WTC11 (cell line): Measurements from ENCODE around the gene ZNF81. TPM values are rescaled to one million over a fixed set of nuclear protein-coding genes. Genes with fewer than 3 reads are reported as not detected.

Experiments
- ATAC-seq: fragments of 200-7000 bp; cut with Tn5 transposase; 2 replicates; pipeline ENCODE4 v1.10.0; 2021; ENCODE audit warnings: mild to moderate bottlenecking, moderate library complexity
- CTCF ChIA-PET: fragments of 300-600 bp; sonication (Branson Sonifier 250); formaldehyde crosslinking; loops from one replicate; lab custom pipeline; 2021; ENCODE audit warnings: antibody characterized with exemption; lab: Charles Lee
- POLR2A ChIA-PET: fragments of 350-600 bp; sonication (Branson Sonifier 250); formaldehyde crosslinking; loops from one replicate; lab custom pipeline; 2021; ENCODE audit warnings: antibody characterized with exemption; lab: Charles Lee
- DNase-seq: peaks from one replicate; pipeline ENCODE4 v3.0.0; 2021; ENCODE audit warnings: low spot score
- H3K27ac Mint-ChIP-seq: 2 replicates; pipeline ENCODE4 v1.8.0; 2021; ENCODE audit warnings: mixed read lengths
- H3K27me3 Mint-ChIP-seq: 2 replicates; pipeline ENCODE4 v1.8.0; 2021; ENCODE audit warnings: low read depth, mild to moderate bottlenecking, moderate library complexity, mixed read lengths
- H3K36me3 Mint-ChIP-seq: 2 replicates; pipeline ENCODE4 v1.8.0; 2021; ENCODE audit warnings: mixed read lengths
- H3K4me1 Mint-ChIP-seq: 2 replicates; pipeline ENCODE4 v1.8.0; 2022; ENCODE audit warnings: mixed read lengths
- H3K4me3 Mint-ChIP-seq: 2 replicates; pipeline ENCODE4 v1.8.0; 2021; ENCODE audit warnings: mild to moderate bottlenecking, moderate library complexity, mixed read lengths
- H3K9me3 Mint-ChIP-seq: 2 replicates; pipeline ENCODE4 v1.8.0; 2021; ENCODE audit warnings: mixed read lengths
- ATF1 ChIP-seq: sonication (generic); formaldehyde crosslinking; IDR thresholded peaks from 2 replicates; pipeline ENCODE4 v1.8.1; 2023; ENCODE audit warnings: mild to moderate bottlenecking, moderate library complexity, missing genetic modification reagents
- CREB1 ChIP-seq: sonication (generic); formaldehyde crosslinking; IDR thresholded peaks from 2 replicates; pipeline ENCODE4 v1.8.0; 2023; ENCODE audit warnings: mild to moderate bottlenecking, missing genetic modification reagents
- ETV6 ChIP-seq: sonication (generic); formaldehyde crosslinking; IDR thresholded peaks from 2 replicates; pipeline ENCODE4 v1.8.1; 2022; ENCODE audit warnings: mild to moderate bottlenecking, missing genetic modification reagents
- FOXJ3 ChIP-seq: sonication (generic); formaldehyde crosslinking; IDR thresholded peaks from 2 replicates; pipeline ENCODE4 v1.9.0; 2021; ENCODE audit warnings: missing genetic modification reagents, mild to moderate bottlenecking, borderline replicate concordance
- FOXK1 ChIP-seq: sonication (generic); formaldehyde crosslinking; IDR thresholded peaks from 2 replicates; pipeline ENCODE4 v1.8.0; 2022; ENCODE audit warnings: mild to moderate bottlenecking, moderate library complexity, missing genetic modification reagents
- KAT7 ChIP-seq: sonication (generic); formaldehyde crosslinking; IDR thresholded peaks from 2 replicates; pipeline ENCODE4 v1.8.1; 2023; ENCODE audit warnings: missing genetic modification reagents, mild to moderate bottlenecking, borderline replicate concordance
- MYBL2 ChIP-seq: sonication (generic); formaldehyde crosslinking; IDR thresholded peaks from 2 replicates; pipeline ENCODE4 v1.8.1; 2023; ENCODE audit warnings: mild to moderate bottlenecking, moderate library complexity, missing genetic modification reagents
- NFE2L1 ChIP-seq: sonication (generic); formaldehyde crosslinking; IDR thresholded peaks from 2 replicates; pipeline ENCODE4 v1.8.1; 2023; ENCODE audit warnings: missing genetic modification reagents
- NR1H2 ChIP-seq: sonication (generic); formaldehyde crosslinking; IDR thresholded peaks from 2 replicates; pipeline ENCODE4 v1.9.0; 2021; ENCODE audit warnings: mild to moderate bottlenecking, moderate library complexity, missing genetic modification reagents
- NR2C2 ChIP-seq: sonication (generic); formaldehyde crosslinking; IDR thresholded peaks from 2 replicates; pipeline ENCODE4 v1.8.0; 2022; ENCODE audit warnings: mild to moderate bottlenecking, missing genetic modification reagents
- SOX15 ChIP-seq: fragments of 250-450 bp; sonication (Bioruptor Pico); IDR thresholded peaks from 2 replicates; pipeline ENCODE4 v1.9.0; 2021; ENCODE audit warnings: mild to moderate bottlenecking
- TCF7 ChIP-seq: sonication (generic); formaldehyde crosslinking; IDR thresholded peaks from 2 replicates; pipeline ENCODE4 v1.8.0; 2022; ENCODE audit warnings: mild to moderate bottlenecking, low read depth, missing genetic modification reagents, moderate library complexity
- TEAD1 ChIP-seq: sonication (generic); formaldehyde crosslinking; IDR thresholded peaks from 2 replicates; pipeline ENCODE4 v1.8.0; 2022; ENCODE audit warnings: mild to moderate bottlenecking, missing genetic modification reagents
- ZBTB21 ChIP-seq: sonication (generic); formaldehyde crosslinking; IDR thresholded peaks from 2 replicates; pipeline ENCODE4 v1.8.1; 2023; ENCODE audit warnings: mild to moderate bottlenecking, missing genetic modification reagents, borderline replicate concordance
- ZNF121 ChIP-seq: sonication (generic); formaldehyde crosslinking; IDR thresholded peaks from 2 replicates; pipeline ENCODE4 v1.8.0; 2023; ENCODE audit warnings: missing genetic modification reagents
- ZNF396 ChIP-seq: fragments of 250-450 bp; sonication (Bioruptor Pico); IDR thresholded peaks from 2 replicates; pipeline ENCODE4 v1.8.0; 2021; ENCODE audit warnings: mild to moderate bottlenecking, moderate library complexity, borderline replicate concordance
- ZNF671 ChIP-seq: fragments of 250-450 bp; sonication (Bioruptor Pico); IDR thresholded peaks from 2 replicates; pipeline ENCODE4 v1.8.0; 2021; ENCODE audit warnings: mild to moderate bottlenecking
- total RNA-seq: library from RNA; stranded (reverse); gene quantifications from 3 replicates; pipeline ENCODE4 v1.2.3, GENCODE V29; 2021
- TF ChIP-seq, protein P1 (sequence below): sonication (generic); formaldehyde crosslinking; IDR thresholded peaks from 2 replicates; pipeline ENCODE4 v1.8.1; 2022; ENCODE audit warnings: mild to moderate bottlenecking, missing genetic modification reagents, moderate library complexity, borderline replicate concordance
- TF ChIP-seq, protein P2 (sequence below): fragments of 250-450 bp; sonication (Bioruptor Pico); IDR thresholded peaks from 2 replicates; pipeline ENCODE4 v1.8.0; 2021; ENCODE audit warnings: mild to moderate bottlenecking
- TF ChIP-seq, protein P3 (sequence below): sonication (generic); formaldehyde crosslinking; IDR thresholded peaks from 2 replicates; pipeline ENCODE4 v1.8.1; 2022; ENCODE audit warnings: low read depth, mild to moderate bottlenecking, moderate library complexity, missing genetic modification reagents, borderline replicate concordance
- TF ChIP-seq, protein P4 (sequence below): fragments of 250-450 bp; sonication (Bioruptor Pico); IDR thresholded peaks from 2 replicates; pipeline ENCODE4 v1.9.0; 2021; ENCODE audit warnings: mild to moderate bottlenecking
- TF ChIP-seq, protein P5 (sequence below): sonication (generic); formaldehyde crosslinking; IDR thresholded peaks from 2 replicates; pipeline ENCODE4 v1.8.0; 2022; ENCODE audit warnings: mild to moderate bottlenecking, missing genetic modification reagents
- TF ChIP-seq, protein P6 (sequence below): fragments of 250-450 bp; sonication (Bioruptor Pico); IDR thresholded peaks from 2 replicates; pipeline ENCODE4 v2.1.2; 2022; ENCODE audit warnings: mild to moderate bottlenecking, moderate library complexity
- TF ChIP-seq, protein P7 (sequence below): fragments of 250-450 bp; sonication (Bioruptor Pico); IDR thresholded peaks from 2 replicates; pipeline ENCODE4 v1.9.0; 2021; ENCODE audit warnings: mild to moderate bottlenecking, borderline replicate concordance

The ZNF81 gene
- total RNA-seq, 1 experiment from 2014 or later = 12.0 TPM

DNA sequence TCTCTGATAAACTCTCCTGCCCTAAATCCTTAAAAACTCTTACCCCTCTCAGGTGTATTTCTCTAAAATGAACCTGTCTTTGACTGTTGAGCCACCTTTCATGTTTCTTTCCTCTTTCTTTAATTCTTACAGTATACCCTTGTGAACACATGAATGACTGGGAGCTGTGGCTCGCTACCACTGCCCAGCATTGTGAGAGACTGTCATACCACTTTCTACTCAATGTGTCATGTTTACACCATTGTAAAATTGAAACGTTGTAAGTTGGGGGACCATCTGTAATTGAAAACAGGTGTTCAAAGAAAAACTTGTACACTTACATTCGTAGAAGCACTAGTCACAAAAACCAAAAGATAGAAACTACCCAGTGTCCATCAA is 100.2 kb downstream of the ZNF81 start:
- Mint-ChIP-seq H3K36me3 (no peaks in the 10 kb centered on the region), H3K4me1 (peaks cover 14% of the 10 kb centered on the region), H3K9me3 (no peaks in the 10 kb centered on the region; the same call in 1 of the 2 replicates), H3K4me3 (no peak overlapping the region), H3K27ac (no peak overlapping the region)
- ATAC-seq = no peak
- CTCF ChIA-PET = interaction anchor here (1.0 kb wide), 1 partner anchor 22 kb away, joined by 7 read pairs; no protein-coding TSS in a partner anchor
- POLR2A ChIA-PET = no interaction called here
- TF ChIP-seq NR1H2 (CRISPR knock-in tag) (no peak), KAT7 (CRISPR knock-in tag) (no peak), FOXK1 (no peak), ATF1 (CRISPR knock-in tag) (no peak), SOX15 (no peak), ZBTB21 (CRISPR knock-in tag) (no peak), TEAD1 (CRISPR knock-in tag) (no peak), FOXJ3 (CRISPR knock-in tag) (no peak)
- TF ChIP-seq, protein P1, sequence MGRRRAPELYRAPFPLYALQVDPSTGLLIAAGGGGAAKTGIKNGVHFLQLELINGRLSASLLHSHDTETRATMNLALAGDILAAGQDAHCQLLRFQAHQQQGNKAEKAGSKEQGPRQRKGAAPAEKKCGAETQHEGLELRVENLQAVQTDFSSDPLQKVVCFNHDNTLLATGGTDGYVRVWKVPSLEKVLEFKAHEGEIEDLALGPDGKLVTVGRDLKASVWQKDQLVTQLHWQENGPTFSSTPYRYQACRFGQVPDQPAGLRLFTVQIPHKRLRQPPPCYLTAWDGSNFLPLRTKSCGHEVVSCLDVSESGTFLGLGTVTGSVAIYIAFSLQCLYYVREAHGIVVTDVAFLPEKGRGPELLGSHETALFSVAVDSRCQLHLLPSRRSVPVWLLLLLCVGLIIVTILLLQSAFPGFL (CRISPR knock-in tag) = no peak
- TF ChIP-seq, protein P2, sequence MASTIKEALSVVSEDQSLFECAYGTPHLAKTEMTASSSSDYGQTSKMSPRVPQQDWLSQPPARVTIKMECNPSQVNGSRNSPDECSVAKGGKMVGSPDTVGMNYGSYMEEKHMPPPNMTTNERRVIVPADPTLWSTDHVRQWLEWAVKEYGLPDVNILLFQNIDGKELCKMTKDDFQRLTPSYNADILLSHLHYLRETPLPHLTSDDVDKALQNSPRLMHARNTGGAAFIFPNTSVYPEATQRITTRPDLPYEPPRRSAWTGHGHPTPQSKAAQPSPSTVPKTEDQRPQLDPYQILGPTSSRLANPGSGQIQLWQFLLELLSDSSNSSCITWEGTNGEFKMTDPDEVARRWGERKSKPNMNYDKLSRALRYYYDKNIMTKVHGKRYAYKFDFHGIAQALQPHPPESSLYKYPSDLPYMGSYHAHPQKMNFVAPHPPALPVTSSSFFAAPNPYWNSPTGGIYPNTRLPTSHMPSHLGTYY (CRISPR knock-in tag) = no peak
- TF ChIP-seq, protein P3, sequence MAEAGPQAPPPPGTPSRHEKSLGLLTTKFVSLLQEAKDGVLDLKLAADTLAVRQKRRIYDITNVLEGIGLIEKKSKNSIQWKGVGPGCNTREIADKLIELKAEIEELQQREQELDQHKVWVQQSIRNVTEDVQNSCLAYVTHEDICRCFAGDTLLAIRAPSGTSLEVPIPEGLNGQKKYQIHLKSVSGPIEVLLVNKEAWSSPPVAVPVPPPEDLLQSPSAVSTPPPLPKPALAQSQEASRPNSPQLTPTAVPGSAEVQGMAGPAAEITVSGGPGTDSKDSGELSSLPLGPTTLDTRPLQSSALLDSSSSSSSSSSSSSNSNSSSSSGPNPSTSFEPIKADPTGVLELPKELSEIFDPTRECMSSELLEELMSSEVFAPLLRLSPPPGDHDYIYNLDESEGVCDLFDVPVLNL = no peak
- TF ChIP-seq, all 79 proteins: peak for 0
- no peak for DNase-seq
- H3K27me3 Mint-ChIP-seq = no peaks in the 10 kb centered on the region; the same call in 1 of the 2 replicates

DNA sequence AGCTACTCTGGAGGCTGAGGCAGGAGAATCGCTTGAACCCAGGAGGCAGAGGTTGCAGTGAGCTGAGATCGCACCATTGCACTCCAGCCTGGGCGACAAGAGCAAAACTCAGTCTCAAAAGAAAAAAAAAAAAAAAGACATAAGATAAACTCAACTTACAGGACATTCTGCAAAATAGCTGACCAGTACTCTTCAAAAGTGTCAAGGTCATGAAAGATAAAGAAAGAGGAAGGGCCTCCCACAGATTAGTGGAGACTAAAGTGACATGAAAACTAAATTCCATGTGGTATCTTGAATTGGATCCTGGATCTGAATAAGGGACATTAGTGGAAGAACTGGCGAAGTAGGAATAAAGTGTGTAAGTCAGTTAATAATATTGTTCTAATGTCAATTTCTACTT is 103.7 kb downstream of the ZNF81 start:
- Mint-ChIP-seq H3K27ac (no peak overlapping the region), H3K36me3 (no peaks in the 10 kb centered on the region), H3K9me3 (peaks cover 13% of the 10 kb centered on the region), H3K27me3 (no peaks in the 10 kb centered on the region; the same call in 1 of the 2 replicates), H3K4me3 (no peak overlapping the region), H3K4me1 (peaks cover 12% of the 10 kb centered on the region)
- ATAC-seq (no peak), DNase-seq (no peak)
- ChIA-PET POLR2A (no interaction called here), CTCF (no interaction called here)
- TF ChIP-seq NFE2L1 (CRISPR knock-in tag) (no peak), ZNF121 (CRISPR knock-in tag) (no peak), ETV6 (no peak), NR2C2 (CRISPR knock-in tag) (no peak), ZNF671 (no peak), ZNF396 (CRISPR knock-in tag) (no peak), CREB1 (no peak), NR1H2 (CRISPR knock-in tag) (no peak), TEAD1 (CRISPR knock-in tag) (no peak), TCF7 (CRISPR knock-in tag) (no peak), MYBL2 (no peak)
- TF ChIP-seq, protein P4, sequence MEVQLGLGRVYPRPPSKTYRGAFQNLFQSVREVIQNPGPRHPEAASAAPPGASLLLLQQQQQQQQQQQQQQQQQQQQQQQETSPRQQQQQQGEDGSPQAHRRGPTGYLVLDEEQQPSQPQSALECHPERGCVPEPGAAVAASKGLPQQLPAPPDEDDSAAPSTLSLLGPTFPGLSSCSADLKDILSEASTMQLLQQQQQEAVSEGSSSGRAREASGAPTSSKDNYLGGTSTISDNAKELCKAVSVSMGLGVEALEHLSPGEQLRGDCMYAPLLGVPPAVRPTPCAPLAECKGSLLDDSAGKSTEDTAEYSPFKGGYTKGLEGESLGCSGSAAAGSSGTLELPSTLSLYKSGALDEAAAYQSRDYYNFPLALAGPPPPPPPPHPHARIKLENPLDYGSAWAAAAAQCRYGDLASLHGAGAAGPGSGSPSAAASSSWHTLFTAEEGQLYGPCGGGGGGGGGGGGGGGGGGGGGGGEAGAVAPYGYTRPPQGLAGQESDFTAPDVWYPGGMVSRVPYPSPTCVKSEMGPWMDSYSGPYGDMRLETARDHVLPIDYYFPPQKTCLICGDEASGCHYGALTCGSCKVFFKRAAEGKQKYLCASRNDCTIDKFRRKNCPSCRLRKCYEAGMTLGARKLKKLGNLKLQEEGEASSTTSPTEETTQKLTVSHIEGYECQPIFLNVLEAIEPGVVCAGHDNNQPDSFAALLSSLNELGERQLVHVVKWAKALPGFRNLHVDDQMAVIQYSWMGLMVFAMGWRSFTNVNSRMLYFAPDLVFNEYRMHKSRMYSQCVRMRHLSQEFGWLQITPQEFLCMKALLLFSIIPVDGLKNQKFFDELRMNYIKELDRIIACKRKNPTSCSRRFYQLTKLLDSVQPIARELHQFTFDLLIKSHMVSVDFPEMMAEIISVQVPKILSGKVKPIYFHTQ = no peak
- TF ChIP-seq, protein P5, sequence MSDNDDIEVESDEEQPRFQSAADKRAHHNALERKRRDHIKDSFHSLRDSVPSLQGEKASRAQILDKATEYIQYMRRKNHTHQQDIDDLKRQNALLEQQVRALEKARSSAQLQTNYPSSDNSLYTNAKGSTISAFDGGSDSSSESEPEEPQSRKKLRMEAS (CRISPR knock-in tag) = no peak
- TF ChIP-seq, protein P6, sequence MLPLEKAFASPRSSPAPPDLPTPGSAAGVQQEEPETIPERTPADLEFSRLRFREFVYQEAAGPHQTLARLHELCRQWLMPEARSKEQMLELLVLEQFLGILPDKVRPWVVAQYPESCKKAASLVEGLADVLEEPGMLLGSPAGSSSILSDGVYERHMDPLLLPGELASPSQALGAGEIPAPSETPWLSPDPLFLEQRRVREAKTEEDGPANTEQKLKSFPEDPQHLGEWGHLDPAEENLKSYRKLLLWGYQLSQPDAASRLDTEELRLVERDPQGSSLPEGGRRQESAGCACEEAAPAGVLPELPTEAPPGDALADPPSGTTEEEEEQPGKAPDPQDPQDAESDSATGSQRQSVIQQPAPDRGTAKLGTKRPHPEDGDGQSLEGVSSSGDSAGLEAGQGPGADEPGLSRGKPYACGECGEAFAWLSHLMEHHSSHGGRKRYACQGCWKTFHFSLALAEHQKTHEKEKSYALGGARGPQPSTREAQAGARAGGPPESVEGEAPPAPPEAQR = no peak
- TF ChIP-seq, protein P7, sequence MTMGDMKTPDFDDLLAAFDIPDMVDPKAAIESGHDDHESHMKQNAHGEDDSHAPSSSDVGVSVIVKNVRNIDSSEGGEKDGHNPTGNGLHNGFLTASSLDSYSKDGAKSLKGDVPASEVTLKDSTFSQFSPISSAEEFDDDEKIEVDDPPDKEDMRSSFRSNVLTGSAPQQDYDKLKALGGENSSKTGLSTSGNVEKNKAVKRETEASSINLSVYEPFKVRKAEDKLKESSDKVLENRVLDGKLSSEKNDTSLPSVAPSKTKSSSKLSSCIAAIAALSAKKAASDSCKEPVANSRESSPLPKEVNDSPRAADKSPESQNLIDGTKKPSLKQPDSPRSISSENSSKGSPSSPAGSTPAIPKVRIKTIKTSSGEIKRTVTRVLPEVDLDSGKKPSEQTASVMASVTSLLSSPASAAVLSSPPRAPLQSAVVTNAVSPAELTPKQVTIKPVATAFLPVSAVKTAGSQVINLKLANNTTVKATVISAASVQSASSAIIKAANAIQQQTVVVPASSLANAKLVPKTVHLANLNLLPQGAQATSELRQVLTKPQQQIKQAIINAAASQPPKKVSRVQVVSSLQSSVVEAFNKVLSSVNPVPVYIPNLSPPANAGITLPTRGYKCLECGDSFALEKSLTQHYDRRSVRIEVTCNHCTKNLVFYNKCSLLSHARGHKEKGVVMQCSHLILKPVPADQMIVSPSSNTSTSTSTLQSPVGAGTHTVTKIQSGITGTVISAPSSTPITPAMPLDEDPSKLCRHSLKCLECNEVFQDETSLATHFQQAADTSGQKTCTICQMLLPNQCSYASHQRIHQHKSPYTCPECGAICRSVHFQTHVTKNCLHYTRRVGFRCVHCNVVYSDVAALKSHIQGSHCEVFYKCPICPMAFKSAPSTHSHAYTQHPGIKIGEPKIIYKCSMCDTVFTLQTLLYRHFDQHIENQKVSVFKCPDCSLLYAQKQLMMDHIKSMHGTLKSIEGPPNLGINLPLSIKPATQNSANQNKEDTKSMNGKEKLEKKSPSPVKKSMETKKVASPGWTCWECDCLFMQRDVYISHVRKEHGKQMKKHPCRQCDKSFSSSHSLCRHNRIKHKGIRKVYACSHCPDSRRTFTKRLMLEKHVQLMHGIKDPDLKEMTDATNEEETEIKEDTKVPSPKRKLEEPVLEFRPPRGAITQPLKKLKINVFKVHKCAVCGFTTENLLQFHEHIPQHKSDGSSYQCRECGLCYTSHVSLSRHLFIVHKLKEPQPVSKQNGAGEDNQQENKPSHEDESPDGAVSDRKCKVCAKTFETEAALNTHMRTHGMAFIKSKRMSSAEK = no peak
